ENCODE measurements around the gene ZC3H18. TPM values are rescaled to one million over a fixed set of nuclear protein-coding genes. Genes with fewer than 3 reads are reported as not detected.

Gene ZC3H18
- total and polyA plus RNA-seq, 2 of the 4 experiments (the other 2 are of a cell fraction) = 3.4 to 21.3 TPM

GRCh38 chr16:88593489-88593888, 23.3 kb downstream of the ZC3H18 start:
- H3K9ac ChIP-seq (ENCODE audit: low read depth, low read length) = no peak overlapping the region
- DNase-seq (no peak), ATAC-seq (ENCODE audit: low read depth) (no peak)
- no peak overlapping the region for H4K8ac ChIP-seq (ENCODE audit: low read depth in 2 of 2, low read length in 2 of 2)
- dilution Hi-C loops (cut with HindIII; ENCODE audit: low sequenced_read_pairs, unreplicated experiment) = no loop called here
- no peak overlapping the region for H4K91ac ChIP-seq (ENCODE audit: insufficient read depth, low read depth, low read length)
- no peak overlapping the region for H2BK120ac ChIP-seq (ENCODE audit: low read depth, low read length)
- no TSS peak for BruUV-seq (replicated peaks)
- no peak overlapping the region for H3K27ac ChIP-seq (ENCODE audit: insufficient read depth, low read length)
- no peaks in the 10 kb centered on the region for H3K27me3 ChIP-seq (ENCODE audit: control insufficient read depth, insufficient read depth, low read length)
- no peak overlapping the region for H3K56ac ChIP-seq (ENCODE audit: extremely low read depth, insufficient read depth, low read length)
- peaks cover 32% of the 10 kb centered on the region for H4K20me1 ChIP-seq (ENCODE audit: insufficient read depth, low read length)
- intact Hi-C loops (cut with micrococcal nuclease) = no loop called here
- peaks cover 14 to 59% of the 10 kb centered on the region in 2 experiments for H3K79me1 ChIP-seq (ENCODE audit: low read depth in 1 of 2, low read length in 2 of 2)
- H3K4me2 ChIP-seq (ENCODE audit: low read depth, low read length) = no peak overlapping the region
- ChIA-PET POLR2A (ENCODE audit: unreplicated experiment) (no interaction called here), CTCF (no interaction called here)
- H2AK5ac ChIP-seq (ENCODE audit: low read depth, low read length) = no peak overlapping the region
- no peaks in the 10 kb centered on the region for H3K4me1 ChIP-seq (ENCODE audit: control insufficient read depth, insufficient read depth, low read length)
- H3K4ac ChIP-seq (ENCODE audit: low read depth, low read length) = no peak overlapping the region
- H4K5ac ChIP-seq (ENCODE audit: low read depth, low read length) = no peak overlapping the region
- in situ Hi-C loops (cut with MboI; ENCODE audit: low sequenced_read_pairs) = no loop called here
- no peak overlapping the region for H2BK15ac ChIP-seq (ENCODE audit: low read depth, low read length)
- H2BK20ac ChIP-seq (ENCODE audit: low read depth, low read length) = no peak overlapping the region
- TF ChIP-seq CEBPB (IDR thresholded peaks at IDR 0.05; ENCODE audit: low read depth, low read length) (no peak), BHLHE40 (IDR thresholded peaks at IDR 0.05; ENCODE audit: low read depth, low read length) (no peak), CTCF (conservative IDR thresholded peaks at IDR 0.05; ENCODE audit: low read depth, low read length) (no peak)
- H3K9me1 ChIP-seq (ENCODE audit: insufficient read depth, low read length) = peaks cover 3% of the 10 kb centered on the region; the same call in 1 of the 2 replicates
- H3K4me3 ChIP-seq (ENCODE audit: insufficient read depth, low read depth, low read length) = no peak overlapping the region
- H2AFZ ChIP-seq (replicated peaks; ENCODE audit: low read length, poor library complexity) = no peak overlapping the region
- no peak overlapping the region for H2AK9ac ChIP-seq (replicated peaks; ENCODE audit: low read depth, low read length, poor library complexity)
- WGBS, 2 experiments (ENCODE audit: extremely low coverage in 2 of 2, insufficient read length in 1 of 2) = 90% methylated on average over 10 of the region's 11 CpGs; no CpG with 5 or more reads in 1 of the 2 experiments
- H3K14ac ChIP-seq (replicated peaks; ENCODE audit: low read depth, low read length) = no peak overlapping the region
- no peak overlapping the region for H3K23ac ChIP-seq (ENCODE audit: low read depth, low read length)
- H2BK5ac ChIP-seq (ENCODE audit: low read depth, low read length, poor library complexity, severe bottlenecking) = no peak overlapping the region
- no peaks in the 10 kb centered on the region for H3K9me3 ChIP-seq (ENCODE audit: control insufficient read depth, insufficient read depth, low read length)
- peaks cover 32% of the 10 kb centered on the region for H3K36me3 ChIP-seq (ENCODE audit: control insufficient read depth, insufficient read depth, low read length)
- no peak overlapping the region for H3K18ac ChIP-seq (ENCODE audit: low read depth, low read length)
